GM12878 (cell line): ENCODE measurements around the gene CLEC16A. TPM values are rescaled to one million over a fixed set of nuclear protein-coding genes. Genes with fewer than 3 reads are reported as not detected.

Experiments
- ETV6 ChIP-seq, 2 experiments: fragments of 450-650 bp in 1 of 2; IDR thresholded peaks in 1 of 2; conservative IDR thresholded peaks in 1 of 2; 2 replicates each; pipeline ENCODE4 v1.6.1; 2014; ENCODE audit warnings: antibody characterized with exemption in 1 of 2, borderline replicate concordance in 1 of 2, low read depth in 1 of 2, mild to moderate bottlenecking in 1 of 2, moderate library complexity in 1 of 2
- HDAC2 ChIP-seq: fragments of 200-600 bp; sonication (generic); IDR thresholded peaks from 2 replicates; pipeline ENCODE4 v1.6.1; 2017
- KDM1A ChIP-seq: fragments of 200-600 bp; sonication (generic); IDR thresholded peaks from 2 replicates; pipeline ENCODE4 v1.6.1; 2016; ENCODE audit warnings: borderline replicate concordance
- NFYB ChIP-seq: IDR thresholded peaks from 2 replicates; pipeline ENCODE4 v1.6.1; 2011; ENCODE audit warnings: low read depth, mild to moderate bottlenecking, low read length, improper control_type of control experiment, moderate library complexity; ENCODE audit not compliant: insufficient read depth
- POLR2A ChIP-seq: IDR thresholded peaks from 2 replicates; pipeline ENCODE4 v1.6.1; 2011; ENCODE audit warnings: low read depth, mild to moderate bottlenecking, low read length
- RAD51 ChIP-seq: fragments of 450-650 bp; IDR thresholded peaks from 2 replicates; pipeline ENCODE4 v1.6.1; 2016; ENCODE audit warnings: moderate library complexity, mild to moderate bottlenecking, inconsistent platforms
- RB1 ChIP-seq: fragments of 450-650 bp; formaldehyde crosslinking; IDR thresholded peaks from 2 replicates; pipeline ENCODE4 v1.6.1; 2017; ENCODE audit warnings: mild to moderate bottlenecking, borderline replicate concordance
- RFX5 ChIP-seq: IDR thresholded peaks from 2 replicates; pipeline ENCODE4 v1.6.1; 2011; ENCODE audit warnings: low read depth, low read length, improper control_type of control experiment
- TARDBP ChIP-seq: IDR thresholded peaks from 2 replicates; pipeline ENCODE4 v1.6.1; 2016; ENCODE audit warnings: borderline replicate concordance
- YY1 ChIP-seq: IDR thresholded peaks from 2 replicates; pipeline ENCODE4 v1.6.1; 2011; ENCODE audit warnings: low read depth, mild to moderate bottlenecking, low read length
- ZBED1 ChIP-seq: IDR thresholded peaks from 2 replicates; pipeline ENCODE4 v1.6.1; 2016; ENCODE audit warnings: borderline replicate concordance
- polyA plus RNA-seq, 11 experiments: library from polyadenylated mRNA; depleted of rRNA in 4 of 11; unstranded in 6 of 11; stranded (reverse) in 5 of 11; fragments of >200 nt; fragmentation: Nextera tagmentation in 4 of 11; fragmentation: Illumina TruSeq in 1 of 11; extraction: Ambion mirVana in 4 of 11; extraction: Trizol in 1 of 11; gene quantifications; 1 replicate in 1 of 11; 2 replicates in 10 of 11; pipeline versions ENCODE4 v1.2.1 to v1.2.3, GENCODE V29; 2011 to 2016; ENCODE audit warnings: inconsistent platforms in 2 of 11, missing spikeins in 2 of 11, low read depth in 1 of 11
- total RNA-seq, 4 experiments: library from RNA; depleted of rRNA in 3 of 4; stranded (reverse); fragments of >200 nt in 3 of 4; fragmentation: Illumina TruSeq in 1 of 4; extraction: Trizol in 1 of 4; gene quantifications; 2 replicates each; pipeline versions ENCODE4 v1.2.1 to v1.2.3, GENCODE V29; 2013 to 2021
- TF ChIP-seq, protein P1 (sequence below): fragments of 450-650 bp; IDR thresholded peaks from 2 replicates; pipeline ENCODE4 v1.6.1; 2016; ENCODE audit warnings: mild to moderate bottlenecking, moderate library complexity, borderline replicate concordance
- TF ChIP-seq, protein P2 (sequence below): IDR thresholded peaks from 2 replicates; pipeline ENCODE4 v1.6.1; 2012; ENCODE audit warnings: improper control_type of control experiment, low read depth, low read length; ENCODE audit not compliant: insufficient replicate concordance
- TF ChIP-seq, protein P3 (sequence below): fragments of 450-650 bp; formaldehyde crosslinking; IDR thresholded peaks from 2 replicates; pipeline ENCODE4 v1.4.0; 2022; ENCODE audit warnings: mild to moderate bottlenecking, moderate library complexity

Gene CLEC16A
- total and polyA plus RNA-seq, 10 of the 15 experiments (the other 5 are each of a cell fraction or from before 2014, with no cell fraction given): 1.5 to 28.8 (median 19.2) TPM

DNA sequence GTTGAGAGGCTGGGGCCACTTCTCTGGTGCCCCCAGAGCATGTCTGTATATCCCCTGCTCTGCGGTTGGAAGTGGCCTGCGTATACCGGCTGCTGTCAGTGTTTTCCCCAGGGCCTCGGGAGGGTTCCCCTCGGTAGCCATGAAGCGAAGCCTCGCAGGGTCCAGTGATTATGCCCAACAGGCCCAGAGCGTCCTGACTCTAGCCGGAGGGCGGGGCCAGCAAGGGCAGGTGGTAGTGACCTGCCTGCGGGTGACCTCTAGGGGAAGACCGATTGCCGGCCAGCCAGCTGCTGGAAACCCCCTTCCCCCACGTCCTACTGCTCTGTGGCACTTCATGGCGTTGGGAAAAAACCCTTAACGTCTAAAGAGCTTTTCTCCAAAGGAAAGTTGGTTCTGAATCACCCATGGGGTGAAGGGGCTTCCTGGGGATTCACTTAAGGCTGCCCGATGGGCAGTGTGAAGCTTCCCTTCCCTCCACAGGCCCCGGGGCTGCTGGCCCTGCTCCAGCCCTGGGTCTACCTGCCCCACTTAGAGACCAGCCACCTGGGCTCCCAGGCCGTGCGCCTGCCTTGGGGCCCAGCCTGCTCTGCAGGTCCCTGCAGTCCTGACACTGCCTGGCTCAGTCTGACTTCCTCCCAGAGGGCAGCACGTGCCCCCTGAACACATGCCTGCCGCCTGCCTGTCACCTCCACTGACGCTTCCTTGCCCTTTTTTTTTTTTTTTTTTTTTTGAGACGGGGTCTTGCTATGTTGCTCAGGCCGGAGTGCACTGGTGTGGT is 238.9 kb downstream of the CLEC16A start (continued):
- TF ChIP-seq, protein P1, sequence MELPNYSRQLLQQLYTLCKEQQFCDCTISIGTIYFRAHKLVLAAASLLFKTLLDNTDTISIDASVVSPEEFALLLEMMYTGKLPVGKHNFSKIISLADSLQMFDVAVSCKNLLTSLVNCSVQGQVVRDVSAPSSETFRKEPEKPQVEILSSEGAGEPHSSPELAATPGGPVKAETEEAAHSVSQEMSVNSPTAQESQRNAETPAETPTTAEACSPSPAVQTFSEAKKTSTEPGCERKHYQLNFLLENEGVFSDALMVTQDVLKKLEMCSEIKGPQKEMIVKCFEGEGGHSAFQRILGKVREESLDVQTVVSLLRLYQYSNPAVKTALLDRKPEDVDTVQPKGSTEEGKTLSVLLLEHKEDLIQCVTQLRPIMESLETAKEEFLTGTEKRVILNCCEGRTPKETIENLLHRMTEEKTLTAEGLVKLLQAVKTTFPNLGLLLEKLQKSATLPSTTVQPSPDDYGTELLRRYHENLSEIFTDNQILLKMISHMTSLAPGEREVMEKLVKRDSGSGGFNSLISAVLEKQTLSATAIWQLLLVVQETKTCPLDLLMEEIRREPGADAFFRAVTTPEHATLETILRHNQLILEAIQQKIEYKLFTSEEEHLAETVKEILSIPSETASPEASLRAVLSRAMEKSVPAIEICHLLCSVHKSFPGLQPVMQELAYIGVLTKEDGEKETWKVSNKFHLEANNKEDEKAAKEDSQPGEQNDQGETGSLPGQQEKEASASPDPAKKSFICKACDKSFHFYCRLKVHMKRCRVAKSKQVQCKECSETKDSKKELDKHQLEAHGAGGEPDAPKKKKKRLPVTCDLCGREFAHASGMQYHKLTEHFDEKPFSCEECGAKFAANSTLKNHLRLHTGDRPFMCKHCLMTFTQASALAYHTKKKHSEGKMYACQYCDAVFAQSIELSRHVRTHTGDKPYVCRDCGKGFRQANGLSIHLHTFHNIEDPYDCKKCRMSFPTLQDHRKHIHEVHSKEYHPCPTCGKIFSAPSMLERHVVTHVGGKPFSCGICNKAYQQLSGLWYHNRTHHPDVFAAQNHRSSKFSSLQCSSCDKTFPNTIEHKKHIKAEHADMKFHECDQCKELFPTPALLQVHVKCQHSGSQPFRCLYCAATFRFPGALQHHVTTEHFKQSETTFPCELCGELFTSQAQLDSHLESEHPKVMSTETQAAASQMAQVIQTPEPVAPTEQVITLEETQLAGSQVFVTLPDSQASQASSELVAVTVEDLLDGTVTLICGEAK: no peak
- TF ChIP-seq RB1 (0 out of 2 replicates have a peak, but pooled peaks have one; percentile 43), HDAC2 (no peak), TARDBP (no peak), RFX5 (peak; percentile 37; the same call in 1 of the 2 replicates), NFYB (no peak), RAD51 (no peak; the same call in 1 of the 2 replicates), POLR2A (no peak), ETV6 (conservative IDR thresholded peaks at IDR 0.05 in 1 of 2, IDR thresholded peaks at IDR 0.05 in 1 of 2; ENCODE audit: borderline replicate concordance in 1 of 2, low read depth in 1 of 2) (no peak), ZBED1 (no peak), YY1 (peak; percentile 78; the same call in 1 of the 2 replicates), KDM1A (no peak)
- TF ChIP-seq, protein P2, sequence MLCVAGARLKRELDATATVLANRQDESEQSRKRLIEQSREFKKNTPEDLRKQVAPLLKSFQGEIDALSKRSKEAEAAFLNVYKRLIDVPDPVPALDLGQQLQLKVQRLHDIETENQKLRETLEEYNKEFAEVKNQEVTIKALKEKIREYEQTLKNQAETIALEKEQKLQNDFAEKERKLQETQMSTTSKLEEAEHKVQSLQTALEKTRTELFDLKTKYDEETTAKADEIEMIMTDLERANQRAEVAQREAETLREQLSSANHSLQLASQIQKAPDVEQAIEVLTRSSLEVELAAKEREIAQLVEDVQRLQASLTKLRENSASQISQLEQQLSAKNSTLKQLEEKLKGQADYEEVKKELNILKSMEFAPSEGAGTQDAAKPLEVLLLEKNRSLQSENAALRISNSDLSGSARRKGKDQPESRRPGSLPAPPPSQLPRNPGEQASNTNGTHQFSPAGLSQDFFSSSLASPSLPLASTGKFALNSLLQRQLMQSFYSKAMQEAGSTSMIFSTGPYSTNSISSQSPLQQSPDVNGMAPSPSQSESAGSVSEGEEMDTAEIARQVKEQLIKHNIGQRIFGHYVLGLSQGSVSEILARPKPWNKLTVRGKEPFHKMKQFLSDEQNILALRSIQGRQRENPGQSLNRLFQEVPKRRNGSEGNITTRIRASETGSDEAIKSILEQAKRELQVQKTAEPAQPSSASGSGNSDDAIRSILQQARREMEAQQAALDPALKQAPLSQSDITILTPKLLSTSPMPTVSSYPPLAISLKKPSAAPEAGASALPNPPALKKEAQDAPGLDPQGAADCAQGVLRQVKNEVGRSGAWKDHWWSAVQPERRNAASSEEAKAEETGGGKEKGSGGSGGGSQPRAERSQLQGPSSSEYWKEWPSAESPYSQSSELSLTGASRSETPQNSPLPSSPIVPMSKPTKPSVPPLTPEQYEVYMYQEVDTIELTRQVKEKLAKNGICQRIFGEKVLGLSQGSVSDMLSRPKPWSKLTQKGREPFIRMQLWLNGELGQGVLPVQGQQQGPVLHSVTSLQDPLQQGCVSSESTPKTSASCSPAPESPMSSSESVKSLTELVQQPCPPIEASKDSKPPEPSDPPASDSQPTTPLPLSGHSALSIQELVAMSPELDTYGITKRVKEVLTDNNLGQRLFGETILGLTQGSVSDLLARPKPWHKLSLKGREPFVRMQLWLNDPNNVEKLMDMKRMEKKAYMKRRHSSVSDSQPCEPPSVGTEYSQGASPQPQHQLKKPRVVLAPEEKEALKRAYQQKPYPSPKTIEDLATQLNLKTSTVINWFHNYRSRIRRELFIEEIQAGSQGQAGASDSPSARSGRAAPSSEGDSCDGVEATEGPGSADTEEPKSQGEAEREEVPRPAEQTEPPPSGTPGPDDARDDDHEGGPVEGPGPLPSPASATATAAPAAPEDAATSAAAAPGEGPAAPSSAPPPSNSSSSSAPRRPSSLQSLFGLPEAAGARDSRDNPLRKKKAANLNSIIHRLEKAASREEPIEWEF: no peak
- TF ChIP-seq, protein P3, sequence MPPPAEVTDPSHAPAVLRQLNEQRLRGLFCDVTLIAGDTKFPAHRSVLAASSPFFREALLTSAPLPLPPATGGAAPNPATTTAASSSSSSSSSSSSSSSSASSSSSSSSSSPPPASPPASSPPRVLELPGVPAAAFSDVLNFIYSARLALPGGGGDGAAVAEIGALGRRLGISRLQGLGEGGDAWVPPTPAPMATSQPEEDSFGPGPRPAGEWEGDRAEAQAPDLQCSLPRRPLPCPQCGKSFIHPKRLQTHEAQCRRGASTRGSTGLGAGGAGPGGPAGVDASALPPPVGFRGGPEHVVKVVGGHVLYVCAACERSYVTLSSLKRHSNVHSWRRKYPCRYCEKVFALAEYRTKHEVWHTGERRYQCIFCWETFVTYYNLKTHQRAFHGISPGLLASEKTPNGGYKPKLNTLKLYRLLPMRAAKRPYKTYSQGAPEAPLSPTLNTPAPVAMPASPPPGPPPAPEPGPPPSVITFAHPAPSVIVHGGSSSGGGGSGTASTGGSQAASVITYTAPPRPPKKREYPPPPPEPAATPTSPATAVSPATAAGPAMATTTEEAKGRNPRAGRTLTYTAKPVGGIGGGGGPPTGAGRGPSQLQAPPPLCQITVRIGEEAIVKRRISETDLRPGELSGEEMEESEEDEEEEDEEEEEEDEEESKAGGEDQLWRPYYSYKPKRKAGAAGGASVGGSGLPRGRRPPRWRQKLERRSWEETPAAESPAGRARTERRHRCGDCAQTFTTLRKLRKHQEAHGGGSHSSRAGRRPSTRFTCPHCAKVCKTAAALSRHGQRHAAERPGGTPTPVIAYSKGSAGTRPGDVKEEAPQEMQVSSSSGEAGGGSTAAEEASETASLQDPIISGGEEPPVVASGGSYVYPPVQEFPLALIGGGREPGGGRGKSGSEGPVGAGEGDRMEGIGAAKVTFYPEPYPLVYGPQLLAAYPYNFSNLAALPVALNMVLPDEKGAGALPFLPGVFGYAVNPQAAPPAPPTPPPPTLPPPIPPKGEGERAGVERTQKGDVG (CRISPR knock-in tag): no peak
